Fibroblast of lung (primary cell): ENCODE measurements around the gene PIGN. TPM values are rescaled to one million over a fixed set of nuclear protein-coding genes. Genes with fewer than 3 reads are reported as not detected.

ENCODE experiments used
- DNase-seq, 2 donors: peaks; one replicate each; pipeline versions ENCODE4 v3.0.0 to v3.0.0-alpha.2; 2010; ENCODE audit warnings: low read depth in 2 of 2
- H2AFZ ChIP-seq: 2 replicates; pipeline ENCODE4 v1.5.1; 2012; ENCODE audit warnings: low read length, control low read depth, inconsistent platforms
- H3K27ac ChIP-seq: 2 replicates; pipeline ENCODE4 v1.5.1; 2011; ENCODE audit warnings: low read length, control low read depth; ENCODE audit not compliant: insufficient read depth
- H3K27me3 ChIP-seq: 2 replicates; pipeline ENCODE4 v1.5.1; 2011; ENCODE audit warnings: mild to moderate bottlenecking, low read length; ENCODE audit not compliant: control insufficient read depth, insufficient read depth
- H3K36me3 ChIP-seq: 2 replicates; pipeline ENCODE4 v1.5.1; 2011; ENCODE audit warnings: low read length; ENCODE audit not compliant: control insufficient read depth, insufficient read depth
- H3K4me1 ChIP-seq: 2 replicates; pipeline ENCODE4 v1.5.1; 2011; ENCODE audit warnings: low read length; ENCODE audit not compliant: control insufficient read depth, insufficient read depth; ENCODE audit errors: extremely low read depth
- H3K4me2 ChIP-seq: 2 replicates; pipeline ENCODE4 v1.5.1; 2011; ENCODE audit warnings: low read length, control low read depth; ENCODE audit not compliant: insufficient read depth; ENCODE audit errors: extremely low read depth
- H3K4me3 ChIP-seq, 4 experiments: fragments of 200-600 bp in 1 of 4; sonication (generic) in 1 of 4; replicated peaks in 1 of 4; 2 replicates each; pipeline ENCODE4 v1.5.1; 2011 to 2016; ENCODE audit warnings: low read length in 4 of 4, low read depth in 3 of 4, mild to moderate bottlenecking in 3 of 4, control low read depth in 2 of 4, inconsistent platforms in 1 of 4, mixed read lengths in 1 of 4; ENCODE audit not compliant: insufficient read depth in 1 of 4; ENCODE audit errors: control extremely low read depth in 1 of 4
- H3K79me2 ChIP-seq: 2 replicates; pipeline ENCODE4 v1.5.1; 2012; ENCODE audit warnings: mild to moderate bottlenecking, low read length, inconsistent platforms; ENCODE audit not compliant: control insufficient read depth, insufficient read depth
- H3K9ac ChIP-seq: 2 replicates; pipeline ENCODE4 v1.5.1; 2011; ENCODE audit warnings: mild to moderate bottlenecking, low read length, control low read depth; ENCODE audit not compliant: insufficient read depth
- H3K9me3 ChIP-seq: 2 replicates; pipeline ENCODE4 v1.5.1; 2012; ENCODE audit warnings: low read depth, low read length; ENCODE audit not compliant: control insufficient read depth, insufficient read depth
- H4K20me1 ChIP-seq: 2 replicates; pipeline ENCODE4 v1.5.1; 2011; ENCODE audit warnings: low read length; ENCODE audit not compliant: control insufficient read depth, insufficient read depth; ENCODE audit errors: extremely low read depth
- CTCF ChIP-seq, 2 donors: IDR thresholded peaks in 1 of 2; conservative IDR thresholded peaks in 1 of 2; 1 replicate in 1 of 2; 2 replicates in 1 of 2; pipeline ENCODE4 v1.5.1; 2011 to 2012; ENCODE audit warnings: low read length in 2 of 2, control low read depth in 1 of 2, inconsistent platforms in 1 of 2, low read depth in 1 of 2, mild to moderate bottlenecking in 1 of 2
- EZH2 ChIP-seq: IDR thresholded peaks from 2 replicates; pipeline ENCODE4 v1.5.1; 2012; ENCODE audit warnings: low read length, control low read depth, mild to moderate bottlenecking; ENCODE audit errors: missing control alignments
- polyA plus RNA-seq, 2 donors: library from polyadenylated mRNA; depleted of rRNA in 1 of 2; stranded (reverse) in 1 of 2; unstranded in 1 of 2; fragments of >200 nt; gene quantifications; 2 replicates each; pipeline ENCODE4 v1.2.1, GENCODE V29; 2011 to 2012; ENCODE audit warnings: missing spikeins in 1 of 2
- total RNA-seq: library from RNA; depleted of rRNA; stranded (reverse); fragments of >200 nt; gene quantifications from 2 replicates; pipeline ENCODE4 v1.2.1, GENCODE V29; 2014

PIGN gene
- total and polyA plus RNA-seq, 2 donors (not counting 1 experiment from before 2014, with no cell fraction given), result 31.7 to 39.8 TPM

- Histone ChIP-seq H3K4me3 (no peak overlapping the region), H3K4me1 (no peaks in the 10 kb centered on the region), H3K36me3 (no peaks in the 10 kb centered on the region), H3K27me3 (no peaks in the 10 kb centered on the region), H2AFZ (no peak overlapping the region), H3K27ac (no peak overlapping the region), H3K79me2 (no peaks in the 10 kb centered on the region), H3K9me3 (no peaks in the 10 kb centered on the region), H4K20me1 (no peaks in the 10 kb centered on the region), H3K9ac (no peak overlapping the region), H3K4me2 (no peak overlapping the region)
- DNase-seq, result no peak
- TF ChIP-seq CTCF (conservative IDR thresholded peaks at IDR 0.05 in 1 of 2, IDR thresholded peaks at IDR 0.05 in 1 of 2; ENCODE audit: low read depth in 1 of 2, low read length in 2 of 2) (no peak), EZH2 (no peak)
These were observed 141.5 kb downstream of the PIGN start for GRCh38 chr18:62045316-62045715.

GRCh38 chr18:62044490-62045000 is 142.3 kb downstream of the PIGN start:
- H3K4me2 ChIP-seq, result no peak overlapping the region
- no peak overlapping the region for H2AFZ ChIP-seq
- no peaks in the 10 kb centered on the region for H3K79me2 ChIP-seq
- H3K27me3 ChIP-seq, result no peaks in the 10 kb centered on the region
- H3K36me3 ChIP-seq, result no peaks in the 10 kb centered on the region
- TF ChIP-seq CTCF (conservative IDR thresholded peaks at IDR 0.05 in 1 of 2, IDR thresholded peaks at IDR 0.05 in 1 of 2; ENCODE audit: low read depth in 1 of 2, low read length in 2 of 2) (no peak), EZH2 (no peak)
- H4K20me1 ChIP-seq, result no peaks in the 10 kb centered on the region
- H3K4me3 ChIP-seq, result no peak overlapping the region
- no peak overlapping the region for H3K9ac ChIP-seq
- no peaks in the 10 kb centered on the region for H3K9me3 ChIP-seq
- peak in 1 of 2 donors; percentile 25 for DNase-seq
- H3K4me1 ChIP-seq, result no peaks in the 10 kb centered on the region
- H3K27ac ChIP-seq, result no peak overlapping the region

GRCh38 chr18:62037989-62038778 is 148.7 kb downstream of the PIGN start:
- Histone ChIP-seq H3K27me3 (no peaks in the 10 kb centered on the region), H3K4me1 (no peaks in the 10 kb centered on the region), H3K27ac (no peak overlapping the region), H3K4me3 (no peak overlapping the region), H3K79me2 (no peaks in the 10 kb centered on the region), H3K4me2 (peak overlapping the region; percentile 21), H4K20me1 (no peaks in the 10 kb centered on the region), H3K9ac (no peak overlapping the region), H2AFZ (peak overlapping the region; percentile 44), H3K9me3 (no peaks in the 10 kb centered on the region), H3K36me3 (no peaks in the 10 kb centered on the region)
- peak; percentile 39 to 51 for DNase-seq
- TF ChIP-seq EZH2 (no peak), CTCF (conservative IDR thresholded peaks at IDR 0.05 in 1 of 2, IDR thresholded peaks at IDR 0.05 in 1 of 2; ENCODE audit: low read depth in 1 of 2, low read length in 2 of 2) (no peak)
